Esophagus muscularis mucosa (tissue), 4 donors: ENCODE results near the gene EHMT2.

ENCODE experiments used
- EP300 ChIP-seq: sonication (generic); formaldehyde crosslinking; IDR thresholded peaks from one replicate; pipeline ENCODE4 v1.6.1; 2017; ENCODE audit warnings: antibody characterized with exemption
- POLR2A ChIP-seq: fragments of 450-650 bp; IDR thresholded peaks from one replicate; pipeline ENCODE4 v1.6.1; 2017; ENCODE audit warnings: antibody characterized with exemption, moderate library complexity, mild to moderate bottlenecking, low read depth
- TF ChIP-seq, protein P1 (sequence below), 3 experiments: fragments of 200-600 bp in 2 of 3; fragments of 450-650 bp in 1 of 3; sonication (generic) in 2 of 3; IDR thresholded peaks; one replicate each; pipeline ENCODE4 v1.5.1; 2017 to 2019; ENCODE audit warnings: antibody characterized with exemption in 3 of 3, mild to moderate bottlenecking in 2 of 3, moderate library complexity in 1 of 3

GRCh38 chr6:31933537-31933936 lies 36.0 kb upstream of the EHMT2 start:
- TF ChIP-seq, protein P1, sequence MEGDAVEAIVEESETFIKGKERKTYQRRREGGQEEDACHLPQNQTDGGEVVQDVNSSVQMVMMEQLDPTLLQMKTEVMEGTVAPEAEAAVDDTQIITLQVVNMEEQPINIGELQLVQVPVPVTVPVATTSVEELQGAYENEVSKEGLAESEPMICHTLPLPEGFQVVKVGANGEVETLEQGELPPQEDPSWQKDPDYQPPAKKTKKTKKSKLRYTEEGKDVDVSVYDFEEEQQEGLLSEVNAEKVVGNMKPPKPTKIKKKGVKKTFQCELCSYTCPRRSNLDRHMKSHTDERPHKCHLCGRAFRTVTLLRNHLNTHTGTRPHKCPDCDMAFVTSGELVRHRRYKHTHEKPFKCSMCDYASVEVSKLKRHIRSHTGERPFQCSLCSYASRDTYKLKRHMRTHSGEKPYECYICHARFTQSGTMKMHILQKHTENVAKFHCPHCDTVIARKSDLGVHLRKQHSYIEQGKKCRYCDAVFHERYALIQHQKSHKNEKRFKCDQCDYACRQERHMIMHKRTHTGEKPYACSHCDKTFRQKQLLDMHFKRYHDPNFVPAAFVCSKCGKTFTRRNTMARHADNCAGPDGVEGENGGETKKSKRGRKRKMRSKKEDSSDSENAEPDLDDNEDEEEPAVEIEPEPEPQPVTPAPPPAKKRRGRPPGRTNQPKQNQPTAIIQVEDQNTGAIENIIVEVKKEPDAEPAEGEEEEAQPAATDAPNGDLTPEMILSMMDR (IDR thresholded peaks at IDR 0.05), result no peak
- TF ChIP-seq EP300 (no peak), POLR2A (no peak)
